Ovary (tissue), 9 donors: ENCODE measurements around the gene UMAD1. TPM values are rescaled to one million over a fixed set of nuclear protein-coding genes. Genes with fewer than 3 reads are reported as not detected.
"Not testable (repeated sequence)": the region's sequence is repeated elsewhere in the genome, so short reads cannot be mapped to it uniquely, and the experiment has no call there.

Experiments
- DNase-seq, 5 donors: peaks; one replicate each; pipeline ENCODE4 v3.0.0-alpha.2; 2019 to 2020
- H3K27ac ChIP-seq, 2 donors: fragments of 200-600 bp; one replicate each; pipeline versions ENCODE4 v1.5.1 to v1.8.0; 2019 to 2022
- H3K27me3 ChIP-seq: fragments of 200-600 bp; one replicate; pipeline ENCODE4 v1.8.0; 2022
- H3K36me3 ChIP-seq: fragments of 200-600 bp; sonication (generic); one replicate; pipeline ENCODE4 v1.5.1; 2019
- H3K4me1 ChIP-seq: one replicate; pipeline ENCODE4 v1.8.1; 2013; ENCODE audit warnings: mild to moderate bottlenecking, moderate library complexity; ENCODE audit not compliant: insufficient read depth
- H3K4me3 ChIP-seq: fragments of 200-600 bp; sonication (generic); one replicate; pipeline ENCODE4 v1.5.1; 2017
- H3K9me3 ChIP-seq, 2 donors: fragments of 200-600 bp in 1 of 2; sonication (generic) in 1 of 2; one replicate each; pipeline versions ENCODE4 v1.5.1 to v1.8.1; 2013 to 2019; ENCODE audit warnings: mild to moderate bottlenecking in 1 of 2, moderate library complexity in 1 of 2
- CTCF ChIP-seq, 3 donors: fragments of 450-650 bp in 2 of 3; fragments of 200-600 bp in 1 of 3; IDR thresholded peaks; one replicate each; pipeline versions ENCODE4 v1.5.1 to v1.8.0; 2016 to 2022; ENCODE audit warnings: antibody characterized with exemption in 3 of 3, mild to moderate bottlenecking in 1 of 3
- EP300 ChIP-seq: sonication (generic); formaldehyde crosslinking; IDR thresholded peaks from one replicate; pipeline ENCODE4 v1.6.1; 2017; ENCODE audit warnings: antibody characterized with exemption
- POLR2A ChIP-seq: fragments of 450-650 bp; IDR thresholded peaks from one replicate; pipeline ENCODE4 v1.6.1; 2017; ENCODE audit warnings: antibody characterized with exemption, mild to moderate bottlenecking, moderate library complexity
- WGBS, 3 donors: extraction: QIAGEN DNeasy Blood & Tissue Kit in 1 of 3; methylation state at CpG; one replicate each; pipeline versions ENCODE4 v1.1.5 to v1.1.7; 2013 to 2017; 5-methylcytosine and 5-hydroxymethylcytosine counted together
- intact Hi-C, 4 donors: fragments of 100-400 bp; cut with DNase I; formaldehyde crosslinking; loops; one replicate each; pipeline versions ENCODE4 v1.11.0 to v1.15.1; 2022 to 2023
- polyA plus RNA-seq, 2 donors: library from polyadenylated mRNA; stranded (reverse); fragments of 200-250 nt in 1 of 2; fragments of 350-450 nt in 1 of 2; fragmentation: Illumina TruSeq in 1 of 2; extraction: RNeasy Lipid Tissue Mini Kit (QIAGEN cat#74804) in 1 of 2; gene quantifications; one replicate each; pipeline ENCODE4 v1.2.3, GENCODE V29; 2013 to 2014
- total RNA-seq, 7 donors: library from RNA; depleted of rRNA in 2 of 7; stranded (reverse); fragments of >200 nt in 2 of 7; fragmentation: NEBNext Ultra II Directional in 3 of 7; extraction: Animal tissue kit (Norgen Biotek cat#: 25700) in 3 of 7; gene quantifications; one replicate each; pipeline versions ENCODE4 v1.1.0 to v1.2.4, GENCODE V29; 2016 to 2023
- donor health status: DM: no; HTN: no; CAD: no; lungs with moderate emphysema.
- donor health status: DM: no; HTN: no; CAD: no.
- donor health status: Bipolar disorder and iron deficiency.
- donor health status: DM: yes; HTN: yes; CAD: no.
- donor health status: DM: no; HTN: no; CAD: no.
- donor health status: DM: yes; HTN: yes; CAD: no.

UMAD1 gene
- total and polyA plus RNA-seq, 9 donors, result 10.4 to 19.1 (median 16.2) TPM

GRCh38 chr7:7798510-7798909 lies 158.0 kb downstream of the UMAD1 start:
- TF ChIP-seq EP300 (no peak), CTCF (IDR thresholded peaks at IDR 0.05) (no peak), POLR2A (no peak)
- Histone ChIP-seq H3K4me3 (no peak overlapping the region), H3K9me3 (no peaks in the 10 kb centered on the region), H3K27me3 (no peaks in the 10 kb centered on the region), H3K4me1 (no peaks in the 10 kb centered on the region), H3K36me3 (no peaks in the 10 kb centered on the region), H3K27ac (no peak overlapping the region)
- WGBS, 3 donors, result 10 to 38% (median 33%) methylated on average over 1 of the region's 1 CpG
- DNase-seq, result no peak
- intact Hi-C loops, result loop anchor here in 1 of 4 donors (5.0 kb wide), 1 partner anchor 294 kb away; no protein-coding TSS in a partner anchor

DNA sequence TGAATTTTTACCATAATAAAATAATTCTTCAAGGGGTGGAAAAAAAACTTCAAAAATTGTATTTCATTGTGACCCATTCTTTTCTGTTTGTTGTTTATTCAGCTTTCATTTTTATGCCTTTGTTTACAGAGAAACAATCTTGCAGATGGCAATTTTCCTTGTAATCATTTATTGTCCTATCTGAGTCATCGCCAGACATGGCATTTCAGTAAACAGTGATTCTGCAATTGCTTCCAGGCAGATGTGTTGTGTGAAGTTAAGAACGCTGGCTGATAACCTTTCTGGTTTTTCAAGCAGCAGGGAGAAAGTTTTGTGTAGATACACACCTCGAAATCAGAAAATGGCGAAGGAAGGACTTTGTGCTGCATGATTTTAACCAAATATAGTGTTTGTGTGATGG lies 158.6 kb downstream of the UMAD1 start:
- Histone ChIP-seq H3K36me3 (no peaks in the 10 kb centered on the region), H3K4me3 (no peak overlapping the region), H3K27ac (no peak overlapping the region), H3K9me3 (no peaks in the 10 kb centered on the region), H3K4me1 (no peaks in the 10 kb centered on the region), H3K27me3 (no peaks in the 10 kb centered on the region)
- WGBS, 3 donors, result 52 to 70% (median 54%) methylated on average over 4 of the region's 4 CpGs
- intact Hi-C loops, result loop anchor here in 1 of 4 donors (5.0 kb wide), 1 partner anchor 293 kb away; no protein-coding TSS in a partner anchor
- DNase-seq, result no peak
- no peak for TF ChIP-seq EP300
- no peak for TF ChIP-seq POLR2A
- TF ChIP-seq CTCF (IDR thresholded peaks at IDR 0.05), result no peak

- no peaks in the 10 kb centered on the region for H3K4me1 ChIP-seq
- DNase-seq, result no peak
- intact Hi-C loops, result no loop called here
- no peaks in the 10 kb centered on the region for H3K27me3 ChIP-seq
- no peak overlapping the region for H3K4me3 ChIP-seq
- WGBS, 3 donors, result 97 to 98% (median 97%) methylated on average over 2 of the region's 2 CpGs
- H3K27ac ChIP-seq, result no peak overlapping the region
- no peak for TF ChIP-seq EP300
- no peak for TF ChIP-seq POLR2A
- no peak for TF ChIP-seq CTCF (IDR thresholded peaks at IDR 0.05)
- H3K36me3 ChIP-seq, result no peaks in the 10 kb centered on the region
- no peaks in the 10 kb centered on the region for H3K9me3 ChIP-seq
Measured at GRCh38 chr7:7802531-7802930, 162.0 kb downstream of the UMAD1 start.

GRCh38 chr7:7803715-7804178 lies 163.2 kb downstream of the UMAD1 start:
- H3K27me3 ChIP-seq, result no peaks in the 10 kb centered on the region
- no peaks in the 10 kb centered on the region for H3K9me3 ChIP-seq
- no peaks in the 10 kb centered on the region for H3K4me1 ChIP-seq
- no peak overlapping the region for H3K27ac ChIP-seq
- no peak overlapping the region for H3K4me3 ChIP-seq
- WGBS, 3 donors, result 71 to 78% (median 75%) methylated on average over 3 of the region's 3 CpGs
- TF ChIP-seq EP300 (no peak), POLR2A (no peak), CTCF (IDR thresholded peaks at IDR 0.05) (no peak)
- no peaks in the 10 kb centered on the region for H3K36me3 ChIP-seq
- intact Hi-C loops, result no loop called here
- DNase-seq, result no peak

- H3K27ac ChIP-seq, H3K36me3 ChIP-seq, H3K9me3 ChIP-seq, H3K4me1 ChIP-seq, H3K4me3 ChIP-seq, DNase-seq, H3K27me3 ChIP-seq, intact Hi-C loops: not testable (repeated sequence)
- 85 to 87% (median 86%) methylated on average over 9 of the region's 9 CpGs for WGBS, 3 donors
Measured at GRCh38 chr7:7804822-7805221, 164.3 kb downstream of the UMAD1 start.
